Endothelial cell of umbilical vein (primary cell): Measurements from ENCODE around the gene LAMA5.

Experiments used
- CTCF ChIP-seq, 2 donors: IDR thresholded peaks; 1 replicate in 1 of 2; 2 replicates in 1 of 2; pipeline ENCODE4 v1.5.1; 2011; ENCODE audit warnings: low read length in 2 of 2, mild to moderate bottlenecking in 2 of 2, moderate library complexity in 2 of 2, control low read depth in 1 of 2, inconsistent platforms in 1 of 2, low read depth in 1 of 2; ENCODE audit not compliant: insufficient read depth in 1 of 2; ENCODE audit errors: extremely low read depth in 1 of 2
- EZH2 ChIP-seq: IDR thresholded peaks from 2 replicates; pipeline ENCODE4 v1.6.1; 2012; ENCODE audit warnings: borderline replicate concordance, low read depth, mild to moderate bottlenecking, moderate library complexity, low read length, inconsistent platforms; ENCODE audit not compliant: severe bottlenecking
- FOS ChIP-seq: IDR thresholded peaks from 2 replicates; pipeline ENCODE4 v1.6.1; 2011; ENCODE audit warnings: mild to moderate bottlenecking, low read length, moderate library complexity, borderline replicate concordance; ENCODE audit not compliant: insufficient read depth
- GATA2 ChIP-seq: IDR thresholded peaks from 2 replicates; pipeline ENCODE4 v1.7.0; 2011; ENCODE audit warnings: low read depth, mild to moderate bottlenecking, moderate library complexity, mixed read lengths, low read length; ENCODE audit not compliant: insufficient read length, insufficient read depth
- JUN ChIP-seq: IDR thresholded peaks from 2 replicates; pipeline ENCODE4 v1.6.1; 2011; ENCODE audit warnings: borderline replicate concordance, low read depth; ENCODE audit not compliant: insufficient read length, insufficient read depth
- MAX ChIP-seq: IDR thresholded peaks from 2 replicates; pipeline ENCODE4 v1.6.1; 2011; ENCODE audit not compliant: insufficient read depth, insufficient read length
- MYC ChIP-seq: IDR thresholded peaks from one replicate; pipeline ENCODE4 v1.6.1; 2011; ENCODE audit warnings: mild to moderate bottlenecking, low read depth, low read length
- POLR2A ChIP-seq: IDR thresholded peaks from 2 replicates; pipeline ENCODE4 v1.6.1; 2012; ENCODE audit warnings: low read depth, mild to moderate bottlenecking, control low read depth, low read length
- POLR2AphosphoS5 ChIP-seq: IDR thresholded peaks from 2 replicates; pipeline ENCODE4 v1.6.1; 2012; ENCODE audit warnings: low read depth, mild to moderate bottlenecking, control low read depth, low read length, moderate library complexity; ENCODE audit not compliant: insufficient read depth

GRCh38 chr20:62355878-62356588, 11.1 kb downstream of the LAMA5 start:
- TF ChIP-seq CTCF (IDR thresholded peaks at IDR 0.05; ENCODE audit: extremely low read depth in 1 of 2, insufficient read depth in 1 of 2, low read depth in 1 of 2, low read length in 2 of 2): no peak
- TF ChIP-seq MYC: no peak
- no peak for TF ChIP-seq GATA2
- TF ChIP-seq POLR2A: no peak
- no peak for TF ChIP-seq MAX
- no peak for TF ChIP-seq POLR2AphosphoS5
- no peak for TF ChIP-seq EZH2
- no peak for TF ChIP-seq FOS
- TF ChIP-seq JUN: no peak
